ENCODE data around the gene DEFB121. TPM values are rescaled to one million over a fixed set of nuclear protein-coding genes. Genes with fewer than 3 reads are reported as not detected.

DEFB121 gene
- total and polyA plus RNA-seq, 2 donors (not counting 3 experiments of a cell fraction or from before 2014, with no cell fraction given) = not detected

Small RNAs within 50 kb of the gene (small RNA-seq; reads per million reads assigned to genes)
- gene DEFB117 (ENCODE audit: insufficient read depth, insufficient read length, low read depth, low replicate concordance) (not detected), gene RF00561 (ENCODE audit: insufficient read depth, insufficient read length, low read depth, low replicate concordance) (not detected), gene RNA5SP480 (ENCODE audit: insufficient read depth, insufficient read length, low read depth, low replicate concordance) (not detected)

Other genes starting within 250 kb of the DEFB121 start
- not detected in 2 replicates for gene DEFB115, start 148.6 kb downstream of the DEFB121 start, total RNA-seq
- not detected in 2 replicates for gene DEFB115, start 148.6 kb downstream of the DEFB121 start, polyA plus RNA-seq
- not detected in 2 replicates for gene DEFB116, start 97.6 kb downstream of the DEFB121 start, total RNA-seq
- not detected in 2 replicates for gene DEFB116, start 97.6 kb downstream of the DEFB121 start, polyA plus RNA-seq
- gene DEFB118, start 37.6 kb downstream of the DEFB121 start, total RNA-seq = not detected in 2 replicates
- not detected in 2 replicates for gene DEFB118, start 37.6 kb downstream of the DEFB121 start, polyA plus RNA-seq
- not detected in 2 replicates for gene DEFB119, start 15.6 kb downstream of the DEFB121 start, total RNA-seq
- not detected in 2 replicates for gene DEFB119, start 15.6 kb downstream of the DEFB121 start, polyA plus RNA-seq
- not detected in 2 replicates for gene DEFB123, start 34.4 kb upstream of the DEFB121 start, total RNA-seq
- gene DEFB123, start 34.4 kb upstream of the DEFB121 start, polyA plus RNA-seq = not detected in 2 replicates
- not detected in 2 replicates for gene DEFB124, start 68.9 kb upstream of the DEFB121 start, total RNA-seq
- not detected in 2 replicates for gene DEFB124, start 68.9 kb upstream of the DEFB121 start, polyA plus RNA-seq
- gene REM1, start 69.1 kb upstream of the DEFB121 start, total RNA-seq = not detected in 2 replicates
- gene REM1, start 69.1 kb upstream of the DEFB121 start, polyA plus RNA-seq = 0.14 and 0.19 TPM in 2 replicates
- gene HM13, start 108.2 kb upstream of the DEFB121 start, total RNA-seq = 188 and 211 TPM in 2 replicates
- 218 and 265 TPM in 2 replicates for gene HM13, start 108.2 kb upstream of the DEFB121 start, polyA plus RNA-seq
- 64.4 and 78.9 TPM in 2 replicates for gene ID1, start 199.1 kb upstream of the DEFB121 start, total RNA-seq
- gene ID1, start 199.1 kb upstream of the DEFB121 start, polyA plus RNA-seq = 152 and 182 TPM in 2 replicates
- not detected in 2 replicates for gene COX4I2, start 231.7 kb upstream of the DEFB121 start, total RNA-seq
- gene COX4I2, start 231.7 kb upstream of the DEFB121 start, polyA plus RNA-seq = not detected in 2 replicates